Glutamatergic neuron (in vitro differentiated cells): ENCODE results near the gene SLX4IP. TPM values are rescaled to one million over a fixed set of nuclear protein-coding genes. Genes with fewer than 3 reads are reported as not detected.

Source experiments
- DNase-seq: peaks from one replicate; pipeline ENCODE4 v3.0.0; 2022
- H3K27ac Mint-ChIP-seq: one replicate; pipeline ENCODE4 v1.8.0; 2020; ENCODE audit warnings: mild to moderate bottlenecking, mixed read lengths, inconsistent platforms; ENCODE audit not compliant: unreplicated experiment
- H3K27me3 Mint-ChIP-seq: one replicate; pipeline ENCODE4 v1.8.0; 2020; ENCODE audit warnings: mild to moderate bottlenecking, moderate library complexity, mixed read lengths, inconsistent platforms; ENCODE audit not compliant: unreplicated experiment
- H3K36me3 Mint-ChIP-seq: one replicate; pipeline ENCODE4 v1.8.0; 2020; ENCODE audit warnings: mild to moderate bottlenecking, mixed read lengths, inconsistent platforms; ENCODE audit not compliant: unreplicated experiment
- H3K4me1 Mint-ChIP-seq: one replicate; pipeline ENCODE4 v1.8.0; 2020; ENCODE audit warnings: mild to moderate bottlenecking, low read depth, mixed read lengths, inconsistent platforms; ENCODE audit not compliant: unreplicated experiment
- H3K4me3 Mint-ChIP-seq: one replicate; pipeline ENCODE4 v1.8.0; 2020; ENCODE audit warnings: mild to moderate bottlenecking, mixed read lengths, inconsistent platforms; ENCODE audit not compliant: unreplicated experiment
- H3K9me3 Mint-ChIP-seq: one replicate; pipeline ENCODE4 v1.8.0; 2020; ENCODE audit warnings: mild to moderate bottlenecking, moderate library complexity, mixed read lengths, inconsistent platforms; ENCODE audit not compliant: unreplicated experiment
- total RNA-seq: library from RNA; stranded (reverse); fragmentation: NEBNext Ultra II Directional; extraction: Animal tissue kit (Norgen Biotek cat#: 25700); gene quantifications from one replicate; pipeline ENCODE4 v1.2.1, GENCODE V29; 2021; ENCODE audit not compliant: unreplicated experiment
- TF ChIP-seq, protein P1 (sequence below): fragments of 200-600 bp; sonication (generic); IDR thresholded peaks from one replicate; pipeline ENCODE4 v1.5.0; 2021; ENCODE audit not compliant: partially characterized antibody, unreplicated experiment

The SLX4IP gene
- total RNA-seq, 1 donor from 2014 or later, result 7.9 TPM

DNA sequence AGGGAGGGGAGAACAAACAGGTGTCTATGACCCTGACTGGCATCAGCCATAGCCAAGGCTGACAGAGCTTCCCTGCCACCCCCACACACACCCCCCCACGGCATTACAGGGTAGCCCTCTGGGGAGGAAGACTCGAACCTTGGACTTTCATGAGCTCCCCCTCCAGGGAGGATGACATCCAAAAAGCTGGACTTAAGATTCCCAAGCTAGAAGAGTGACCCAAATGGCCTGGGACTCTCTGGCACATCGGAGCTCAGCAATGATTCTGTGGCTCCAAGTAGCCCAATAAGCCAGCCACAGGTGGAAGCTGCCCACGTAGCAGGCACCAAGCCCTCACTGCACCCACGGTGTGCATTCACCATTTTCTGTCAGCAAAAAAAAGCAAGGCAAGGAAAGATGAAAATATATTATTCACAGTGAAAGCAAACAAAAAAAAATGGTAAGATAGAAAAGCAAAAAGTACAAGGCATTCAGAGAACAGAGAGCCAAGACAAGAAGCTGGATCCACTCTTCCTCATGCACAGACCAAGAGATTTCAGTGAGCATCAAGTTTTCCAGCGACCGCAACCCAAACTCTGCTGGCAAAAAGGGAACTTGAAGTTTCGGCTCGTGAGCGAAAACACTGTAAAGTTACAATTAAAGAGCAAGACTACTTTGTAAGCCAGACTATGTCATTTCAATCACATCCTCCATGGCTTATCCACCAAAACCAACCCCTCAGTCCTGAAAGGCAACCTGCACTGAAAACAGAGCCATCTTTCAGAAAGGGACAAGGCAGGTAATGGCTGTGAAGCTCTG is 227.8 kb downstream of the SLX4IP start:
- Mint-ChIP-seq H3K27me3 (peaks cover 2% of the 10 kb centered on the region), H3K36me3 (peaks cover 7% of the 10 kb centered on the region), H3K4me1 (peaks cover 18% of the 10 kb centered on the region), H3K4me3 (no peak overlapping the region), H3K9me3 (peaks cover 2% of the 10 kb centered on the region), H3K27ac (no peak overlapping the region)
- TF ChIP-seq, protein P1, sequence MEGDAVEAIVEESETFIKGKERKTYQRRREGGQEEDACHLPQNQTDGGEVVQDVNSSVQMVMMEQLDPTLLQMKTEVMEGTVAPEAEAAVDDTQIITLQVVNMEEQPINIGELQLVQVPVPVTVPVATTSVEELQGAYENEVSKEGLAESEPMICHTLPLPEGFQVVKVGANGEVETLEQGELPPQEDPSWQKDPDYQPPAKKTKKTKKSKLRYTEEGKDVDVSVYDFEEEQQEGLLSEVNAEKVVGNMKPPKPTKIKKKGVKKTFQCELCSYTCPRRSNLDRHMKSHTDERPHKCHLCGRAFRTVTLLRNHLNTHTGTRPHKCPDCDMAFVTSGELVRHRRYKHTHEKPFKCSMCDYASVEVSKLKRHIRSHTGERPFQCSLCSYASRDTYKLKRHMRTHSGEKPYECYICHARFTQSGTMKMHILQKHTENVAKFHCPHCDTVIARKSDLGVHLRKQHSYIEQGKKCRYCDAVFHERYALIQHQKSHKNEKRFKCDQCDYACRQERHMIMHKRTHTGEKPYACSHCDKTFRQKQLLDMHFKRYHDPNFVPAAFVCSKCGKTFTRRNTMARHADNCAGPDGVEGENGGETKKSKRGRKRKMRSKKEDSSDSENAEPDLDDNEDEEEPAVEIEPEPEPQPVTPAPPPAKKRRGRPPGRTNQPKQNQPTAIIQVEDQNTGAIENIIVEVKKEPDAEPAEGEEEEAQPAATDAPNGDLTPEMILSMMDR, result no peak
- no peak for DNase-seq

DNA sequence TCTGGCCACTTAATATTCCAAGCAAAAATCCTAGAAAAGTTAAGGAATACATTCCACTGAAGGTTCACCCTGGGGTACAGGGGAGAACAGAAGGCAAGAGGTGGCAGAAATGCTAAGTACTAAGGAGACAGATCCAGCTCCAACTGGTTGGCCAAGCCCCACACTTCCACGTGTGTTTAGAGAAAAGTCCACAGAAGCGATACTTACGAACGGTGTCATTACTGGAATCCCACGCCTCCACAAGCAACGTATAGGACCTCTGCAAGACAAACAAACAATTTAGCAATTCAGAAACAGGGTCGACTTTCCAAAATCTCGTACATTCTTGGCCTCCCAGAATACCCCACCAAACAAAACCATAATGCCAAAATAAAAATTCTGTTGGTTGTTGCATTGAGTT is 228.7 kb downstream of the SLX4IP start:
- TF ChIP-seq, protein P1, result no peak
- no peak overlapping the region for H3K4me3 Mint-ChIP-seq
- peaks cover 7% of the 10 kb centered on the region for H3K36me3 Mint-ChIP-seq
- no peak overlapping the region for H3K27ac Mint-ChIP-seq
- peaks cover 2% of the 10 kb centered on the region for H3K27me3 Mint-ChIP-seq
- peaks cover 2% of the 10 kb centered on the region for H3K9me3 Mint-ChIP-seq
- H3K4me1 Mint-ChIP-seq, result peaks cover 18% of the 10 kb centered on the region
- DNase-seq, result no peak

- peaks cover 2% of the 10 kb centered on the region for H3K9me3 Mint-ChIP-seq
Observed at GRCh38 chr20:10665027-10665561, 230.0 kb downstream of the SLX4IP start.

GRCh38 chr20:10665791-10666190 is 230.7 kb downstream of the SLX4IP start:
- Mint-ChIP-seq H3K36me3 (peaks cover 7% of the 10 kb centered on the region), H3K27me3 (peaks cover 2% of the 10 kb centered on the region), H3K9me3 (peaks cover 2% of the 10 kb centered on the region), H3K4me3 (peak overlapping the region; percentile 13), H3K4me1 (peaks cover 18% of the 10 kb centered on the region), H3K27ac (no peak overlapping the region)
- DNase-seq, result no peak
- TF ChIP-seq, protein P1, result no peak

More at GRCh38 chr20:10665027-10665561, 230.0 kb downstream of the SLX4IP start:
- DNase-seq, result no peak
- H3K4me3 Mint-ChIP-seq, result no peak overlapping the region
- H3K27me3 Mint-ChIP-seq, result peaks cover 2% of the 10 kb centered on the region
- H3K4me1 Mint-ChIP-seq, result peaks cover 18% of the 10 kb centered on the region
- H3K27ac Mint-ChIP-seq, result no peak overlapping the region
- H3K36me3 Mint-ChIP-seq, result peaks cover 7% of the 10 kb centered on the region
- TF ChIP-seq, protein P1, result no peak
